AG04450 (cell line): ENCODE data around the gene SNRNP200. TPM values are rescaled to one million over a fixed set of nuclear protein-coding genes. Genes with fewer than 3 reads are reported as not detected.

Experiments used
- CTCF ChIA-PET: fragments of 300-600, 350-600 bp; formaldehyde crosslinking; extraction: SDS; loops from one replicate; lab custom pipeline; 2022; ENCODE audit warnings: antibody characterized with exemption, inconsistent platforms; lab: Charles Lee
- POLR2A ChIA-PET: fragments of 350-600 bp; formaldehyde crosslinking; extraction: SDS; loops from one replicate; lab custom pipeline; 2021; ENCODE audit warnings: antibody characterized with exemption, inconsistent platforms; lab: Yijun Ruan, JAX
- DNase-seq: peaks from one replicate; pipeline ENCODE4 v3.0.0-alpha.2; 2011; ENCODE audit warnings: low read depth, low spot score
- H3K27ac ChIP-seq: one replicate; pipeline ENCODE4 v1.5.1; 2012; ENCODE audit warnings: low read depth, low read length, control low read depth
- H3K27me3 ChIP-seq: one replicate; pipeline ENCODE4 v1.6.0; 2012; ENCODE audit warnings: low read length; ENCODE audit not compliant: control insufficient read depth, insufficient read depth
- H3K4me3 ChIP-seq: 2 replicates; pipeline ENCODE4 v1.5.1; 2011; ENCODE audit warnings: mild to moderate bottlenecking, low read depth, low read length, control low read depth
- H3K9me3 ChIP-seq: 2 replicates; pipeline ENCODE4 v1.5.1; 2012; ENCODE audit warnings: low read length; ENCODE audit not compliant: control insufficient read depth, insufficient read depth
- polyA plus RNA-seq: library from polyadenylated mRNA; depleted of rRNA; stranded (reverse); fragments of >200 nt; gene quantifications from 2 replicates; pipeline ENCODE4 v1.2.3, GENCODE V29; 2011
- TF ChIP-seq, protein P1 (sequence below): IDR thresholded peaks from 2 replicates; pipeline ENCODE4 v1.5.1; 2011; ENCODE audit warnings: low read depth, low read length, control low read depth, inconsistent platforms

SNRNP200 gene
- polyA plus RNA-seq, 1 experiment: 99.0 TPM

DNA sequence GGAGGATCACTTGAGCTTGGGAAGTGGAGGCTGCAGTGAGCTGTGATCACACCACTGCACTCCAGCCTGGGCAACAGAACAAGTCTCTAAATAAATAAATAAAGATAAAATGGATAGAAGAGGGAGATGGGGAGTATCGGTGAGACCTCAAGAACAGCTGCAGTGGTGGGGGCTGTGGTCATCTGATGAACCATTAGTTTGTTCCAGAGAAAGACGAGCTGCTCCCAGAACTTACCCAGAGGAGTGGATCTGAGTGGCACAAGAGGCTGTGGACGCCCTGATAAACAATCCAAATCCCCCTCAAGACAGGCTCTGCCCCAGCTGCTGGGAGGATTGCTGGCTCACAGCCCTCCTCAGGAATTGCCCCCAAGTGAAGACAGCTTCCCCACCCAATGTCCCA, 66.3 kb downstream of the SNRNP200 start:
- H3K27ac ChIP-seq: no peak overlapping the region
- no peaks in the 10 kb centered on the region for H3K27me3 ChIP-seq
- TF ChIP-seq, protein P1, sequence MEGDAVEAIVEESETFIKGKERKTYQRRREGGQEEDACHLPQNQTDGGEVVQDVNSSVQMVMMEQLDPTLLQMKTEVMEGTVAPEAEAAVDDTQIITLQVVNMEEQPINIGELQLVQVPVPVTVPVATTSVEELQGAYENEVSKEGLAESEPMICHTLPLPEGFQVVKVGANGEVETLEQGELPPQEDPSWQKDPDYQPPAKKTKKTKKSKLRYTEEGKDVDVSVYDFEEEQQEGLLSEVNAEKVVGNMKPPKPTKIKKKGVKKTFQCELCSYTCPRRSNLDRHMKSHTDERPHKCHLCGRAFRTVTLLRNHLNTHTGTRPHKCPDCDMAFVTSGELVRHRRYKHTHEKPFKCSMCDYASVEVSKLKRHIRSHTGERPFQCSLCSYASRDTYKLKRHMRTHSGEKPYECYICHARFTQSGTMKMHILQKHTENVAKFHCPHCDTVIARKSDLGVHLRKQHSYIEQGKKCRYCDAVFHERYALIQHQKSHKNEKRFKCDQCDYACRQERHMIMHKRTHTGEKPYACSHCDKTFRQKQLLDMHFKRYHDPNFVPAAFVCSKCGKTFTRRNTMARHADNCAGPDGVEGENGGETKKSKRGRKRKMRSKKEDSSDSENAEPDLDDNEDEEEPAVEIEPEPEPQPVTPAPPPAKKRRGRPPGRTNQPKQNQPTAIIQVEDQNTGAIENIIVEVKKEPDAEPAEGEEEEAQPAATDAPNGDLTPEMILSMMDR: no peak
- ChIA-PET POLR2A (no interaction called here), CTCF (no interaction called here)
- H3K9me3 ChIP-seq: no peaks in the 10 kb centered on the region
- no peak overlapping the region for H3K4me3 ChIP-seq
- no peak for DNase-seq

DNA sequence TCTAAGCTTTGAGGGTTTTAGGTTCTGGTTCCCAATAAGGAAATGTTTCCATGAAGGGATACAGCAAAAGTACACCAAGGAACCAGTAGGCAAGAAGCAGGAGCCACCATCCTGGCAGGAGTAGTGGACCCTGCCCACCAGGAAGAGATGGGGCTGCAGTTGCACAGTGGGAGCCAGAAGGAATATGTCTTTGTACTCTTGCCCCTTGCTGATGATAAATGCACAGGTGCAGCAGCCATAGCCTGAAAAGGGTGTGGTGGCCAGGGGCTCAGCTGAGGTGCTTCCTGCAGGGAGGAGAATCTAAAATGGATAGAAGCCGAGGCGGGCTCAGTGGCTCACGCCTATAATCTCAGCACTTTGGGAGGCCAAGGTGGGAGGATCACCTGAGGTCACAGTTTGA, 67.1 kb downstream of the SNRNP200 start:
- H3K27me3 ChIP-seq: no peaks in the 10 kb centered on the region
- H3K27ac ChIP-seq: no peak overlapping the region
- H3K9me3 ChIP-seq: no peaks in the 10 kb centered on the region
- ChIA-PET POLR2A (no interaction called here), CTCF (no interaction called here)
- DNase-seq: no peak
- TF ChIP-seq, protein P1: no peak
- H3K4me3 ChIP-seq: no peak overlapping the region

DNA sequence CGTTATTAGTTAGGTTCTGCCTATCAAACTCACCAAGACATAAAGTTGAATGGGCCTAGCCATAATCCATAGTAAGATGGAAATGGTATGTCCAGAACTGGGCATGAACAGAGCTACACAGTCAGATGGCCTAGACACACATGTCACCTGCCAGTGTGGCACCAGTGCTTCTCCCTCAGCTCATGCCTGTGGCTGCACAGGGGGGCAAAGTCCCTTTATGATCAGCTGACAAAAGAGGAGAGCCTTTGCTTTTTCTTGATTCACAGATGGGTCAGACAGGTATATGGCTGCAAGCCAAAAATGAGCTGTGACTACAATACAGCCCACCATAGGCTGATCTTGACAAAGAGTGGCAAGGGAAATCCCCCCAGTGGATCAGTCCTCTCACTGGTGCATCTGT, 68.5 kb downstream of the SNRNP200 start:
- Histone ChIP-seq H3K27ac (no peak overlapping the region), H3K27me3 (no peaks in the 10 kb centered on the region), H3K4me3 (no peak overlapping the region), H3K9me3 (no peaks in the 10 kb centered on the region)
- TF ChIP-seq, protein P1: no peak
- DNase-seq: no peak
- CTCF ChIA-PET: no interaction called here
- POLR2A ChIA-PET: no interaction called here

DNA sequence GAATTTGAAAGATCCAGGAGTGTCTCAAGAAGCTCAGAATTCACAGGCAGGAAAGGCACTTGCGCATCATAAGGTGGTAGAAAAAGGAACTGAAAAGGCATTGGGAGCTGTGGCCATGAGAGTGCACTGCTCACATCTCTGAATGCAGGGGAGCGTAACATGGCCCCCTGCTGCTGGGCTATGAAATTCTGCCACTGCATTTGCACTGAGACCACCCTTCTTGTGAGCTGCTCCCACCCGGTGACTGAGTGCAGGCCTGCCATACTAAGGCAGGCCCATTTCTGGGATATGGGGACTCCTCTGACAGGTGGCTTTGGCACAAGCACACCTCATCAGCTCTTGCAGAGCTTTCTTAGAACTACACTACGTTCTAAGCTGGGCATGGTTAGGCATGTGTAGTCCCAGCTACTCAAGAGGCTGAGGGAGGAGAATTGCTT, 71.4 kb downstream of the SNRNP200 start:
- Histone ChIP-seq H3K27ac (no peak overlapping the region), H3K27me3 (no peaks in the 10 kb centered on the region), H3K9me3 (no peaks in the 10 kb centered on the region), H3K4me3 (no peak overlapping the region)
- TF ChIP-seq, protein P1: no peak
- CTCF ChIA-PET: interaction anchor here (0.7 kb wide), 1 partner anchor 211 kb away, joined by 3 read pairs; no protein-coding TSS in a partner anchor
- DNase-seq: no peak
- POLR2A ChIA-PET: no interaction called here

DNA sequence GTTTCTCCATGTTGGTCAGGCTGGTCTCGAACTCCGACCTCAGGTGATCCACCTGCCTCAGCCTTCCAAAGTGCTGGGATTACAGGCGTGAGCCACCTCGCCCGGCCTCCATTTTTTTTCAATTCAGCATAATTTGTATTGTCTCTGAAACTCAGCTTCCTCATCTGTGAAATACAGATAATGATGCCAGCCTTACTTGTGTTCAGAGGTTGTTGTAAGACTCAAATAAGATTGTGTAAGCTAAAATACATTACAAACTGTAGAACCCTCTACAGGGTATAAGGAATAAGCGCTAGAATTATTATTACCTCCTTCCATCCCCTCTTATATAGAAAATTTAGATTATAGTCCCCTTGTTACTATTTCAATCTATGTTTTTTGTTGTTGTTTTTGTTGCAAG, 71.9 kb downstream of the SNRNP200 start:
- Histone ChIP-seq H3K4me3 (no peak overlapping the region), H3K27ac (no peak overlapping the region), H3K9me3 (no peaks in the 10 kb centered on the region), H3K27me3 (no peaks in the 10 kb centered on the region)
- TF ChIP-seq, protein P1: no peak
- ChIA-PET CTCF (interaction anchor here (0.7 kb wide), 1 partner anchor 211 kb away, joined by 3 read pairs; no protein-coding TSS in a partner anchor), POLR2A (no interaction called here)
- no peak for DNase-seq
